GM18519 (cell line): ENCODE results near the gene BMAL1.
"Not testable (repeated sequence)": the region's sequence is repeated elsewhere in the genome, so short reads cannot be mapped to it uniquely, and the experiment has no call there.

Source experiments
- ATAC-seq: cut with Tn5 transposase; IDR thresholded peaks from one replicate; pipeline ENCODE4 v1.9.1; 2021; ENCODE audit warnings: mild to moderate bottlenecking, moderate library complexity; ENCODE audit not compliant: unreplicated experiment, low FRiP score

Gene BMAL1

GRCh38 chr11:13277768-13278608 lies at the start of gene BMAL1:
TSS of gene BMAL1 (plus strand) at chr11:13277790. CDS start at chr11:13354309, 76,519 bp downstream.
- peak; percentile 8 for ATAC-seq

GRCh38 chr11:13228572-13228971 lies 49.0 kb upstream of the BMAL1 start:
- no peak for ATAC-seq

GRCh38 chr11:13229136-13229535 lies 48.5 kb upstream of the BMAL1 start:
- no peak for ATAC-seq

- ATAC-seq, result no peak
These were observed 47.8 kb upstream of the BMAL1 start for GRCh38 chr11:13229711-13230318.

GRCh38 chr11:13233173-13233745 lies 44.3 kb upstream of the BMAL1 start:
- ATAC-seq, result no peak

GRCh38 chr11:13235895-13236294 lies 41.7 kb upstream of the BMAL1 start:
- ATAC-seq, result no peak

- ATAC-seq, result no peak
These were observed 41.0 kb upstream of the BMAL1 start for GRCh38 chr11:13236626-13237025.

- no peak for ATAC-seq
These were observed 39.8 kb upstream of the BMAL1 start for GRCh38 chr11:13237761-13238160.

- ATAC-seq, result peak; percentile 72
These were observed 38.6 kb upstream of the BMAL1 start for GRCh38 chr11:13238879-13239514.

GRCh38 chr11:13242564-13242963 lies 35.0 kb upstream of the BMAL1 start:
- no peak for ATAC-seq

GRCh38 chr11:13247606-13248296 lies 29.8 kb upstream of the BMAL1 start:
- no peak for ATAC-seq

GRCh38 chr11:13249177-13249576 lies 28.4 kb upstream of the BMAL1 start:
- ATAC-seq, result no peak

- ATAC-seq, result no peak
These were observed 27.6 kb upstream of the BMAL1 start for GRCh38 chr11:13249992-13250391.

GRCh38 chr11:13251966-13252365 lies 25.6 kb upstream of the BMAL1 start:
- no peak for ATAC-seq

GRCh38 chr11:13252438-13252837 lies 25.2 kb upstream of the BMAL1 start:
- ATAC-seq, result no peak

GRCh38 chr11:13256216-13256615 lies 21.4 kb upstream of the BMAL1 start:
- no peak for ATAC-seq

- ATAC-seq, result not testable (repeated sequence)
These were observed 19.5 kb upstream of the BMAL1 start for GRCh38 chr11:13258061-13258460.

- no peak for ATAC-seq
These were observed 18.7 kb upstream of the BMAL1 start for GRCh38 chr11:13258855-13259254.

- no peak for ATAC-seq
These were observed 18.2 kb upstream of the BMAL1 start for GRCh38 chr11:13259374-13259773.

- no peak for ATAC-seq
These were observed 17.2 kb upstream of the BMAL1 start for GRCh38 chr11:13260201-13260962.
